Activated CD4-positive, alpha-beta T cell treated with anti-CD3 and anti-CD28 coated beads, Interleukin-2, amount 10 ng/mL, durations not matched to agents 24 days and 14 days (primary cell): ENCODE results near the gene LAGE3. TPM values are rescaled to one million over a fixed set of nuclear protein-coding genes. Genes with fewer than 3 reads are reported as not detected.

Source experiments
- DNase-seq: peaks from one replicate; pipeline ENCODE4 v3.0.0; 2022
- H3K27ac Mint-ChIP-seq: one replicate; pipeline ENCODE4 v1.8.0; 2022; ENCODE audit warnings: mild to moderate bottlenecking, mixed read lengths
- H3K27me3 Mint-ChIP-seq: one replicate; pipeline ENCODE4 v1.8.0; 2022; ENCODE audit warnings: mixed read lengths
- H3K36me3 Mint-ChIP-seq: one replicate; pipeline ENCODE4 v1.8.0; 2022; ENCODE audit warnings: low read depth, mild to moderate bottlenecking, mixed read lengths
- H3K4me1 Mint-ChIP-seq: one replicate; pipeline ENCODE4 v1.8.0; 2021; ENCODE audit warnings: mixed read lengths
- H3K4me3 Mint-ChIP-seq: one replicate; pipeline ENCODE4 v1.8.0; 2022; ENCODE audit warnings: mild to moderate bottlenecking, moderate library complexity, mixed read lengths
- H3K9me3 Mint-ChIP-seq: one replicate; pipeline ENCODE4 v1.8.0; 2021; ENCODE audit warnings: mixed read lengths
- intact Hi-C: fragments of 100-400 bp; cut with micrococcal nuclease; formaldehyde crosslinking; loops from one replicate; pipeline ENCODE4 v1.15.1; 2023
- total RNA-seq: library from RNA; stranded (reverse); gene quantifications from 2 replicates; pipeline ENCODE4 v1.2.3, GENCODE V29; 2022

The LAGE3 gene
- 53.0 and 53.1 TPM in 2 replicates for total RNA-seq

DNA sequence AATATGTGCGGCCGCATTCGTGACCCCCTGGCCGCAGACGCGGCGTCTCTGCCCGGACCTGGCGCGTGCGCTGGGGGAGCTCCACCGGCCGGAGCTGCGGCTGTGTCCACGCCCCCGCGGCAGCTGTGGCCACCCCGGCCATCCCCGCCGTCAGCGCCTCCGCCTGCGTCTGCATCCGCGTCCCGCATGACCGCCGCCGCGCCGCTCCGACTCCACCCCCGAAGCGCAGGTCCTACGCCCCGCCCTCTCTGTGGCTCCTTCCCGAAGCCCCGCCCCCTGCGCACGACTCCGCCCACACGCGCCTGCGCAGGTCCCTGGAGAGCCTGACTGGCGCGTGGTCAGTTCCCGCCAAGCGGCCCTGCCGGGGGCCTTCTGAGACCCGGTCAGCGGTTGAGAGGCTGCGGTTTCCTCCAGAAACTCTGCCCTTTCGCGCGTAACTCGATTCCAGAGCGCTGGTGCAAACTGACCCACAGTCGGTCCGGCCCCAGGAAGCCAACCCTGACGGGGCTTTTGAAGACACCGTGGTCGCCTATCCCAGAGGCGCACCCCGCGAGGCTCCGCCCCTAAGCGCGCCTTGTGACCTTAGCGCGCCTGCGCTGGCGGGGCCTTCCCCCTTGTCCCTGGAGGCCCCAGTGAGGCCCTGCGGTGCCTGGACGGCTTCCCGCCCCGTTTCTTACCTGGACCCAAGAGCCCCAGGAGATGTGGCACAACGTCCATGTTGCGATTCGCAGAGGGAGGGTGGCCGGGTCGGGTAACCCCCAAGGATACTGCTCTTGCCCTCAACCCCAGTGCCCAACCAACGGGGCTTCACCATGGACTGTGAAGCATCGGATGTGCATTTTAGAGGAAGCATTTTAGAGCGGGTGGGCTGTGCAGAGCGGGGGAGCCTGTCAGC, at the start of gene LAGE3:
Gene LAGE3, minus strand, starts transcription at position 554 of the 895 bp plus-strand sequence. Its CDS starts 366 bp downstream, at position 188.
- Mint-ChIP-seq H3K36me3 (peaks cover 8% of the 10 kb centered on the region), H3K27ac (peak within 1 kb of the TSS; percentile 93), H3K9me3 (no peaks in the 10 kb centered on the region), H3K27me3 (no peaks in the 10 kb centered on the region), H3K4me1 (peaks cover 20% of the 10 kb centered on the region), H3K4me3 (peak within 1 kb of the TSS; percentile 96)
- intact Hi-C loops = loop anchor here (1.0 to 5.0 kb wide), 7 partner anchors 11 to 102 kb away; partner anchors contain the start of genes EMD, FAM3A, FAM50A and IKBKG
- DNase-seq = peak; percentile 99

GRCh38 chrX:154526901-154527675, 48.0 kb upstream of the LAGE3 start:
- H3K27me3 Mint-ChIP-seq = no peaks in the 10 kb centered on the region
- intact Hi-C loops = no loop called here
- peaks cover 6% of the 10 kb centered on the region for H3K36me3 Mint-ChIP-seq
- no peaks in the 10 kb centered on the region for H3K9me3 Mint-ChIP-seq
- peak overlapping the region; percentile 71 for H3K27ac Mint-ChIP-seq
- peaks cover 14% of the 10 kb centered on the region for H3K4me1 Mint-ChIP-seq
- DNase-seq = peak; percentile 88
- peak overlapping the region; percentile 23 for H3K4me3 Mint-ChIP-seq

- Mint-ChIP-seq H3K4me3 (peak overlapping the region; percentile 40), H3K36me3 (peaks cover 2% of the 10 kb centered on the region), H3K27ac (peak overlapping the region; percentile 21), H3K27me3 (no peaks in the 10 kb centered on the region), H3K9me3 (no peaks in the 10 kb centered on the region), H3K4me1 (peaks cover 14% of the 10 kb centered on the region)
- DNase-seq = no peak
- intact Hi-C loops = no loop called here
Observed at GRCh38 chrX:154525606-154526490, 46.8 kb upstream of the LAGE3 start.

DNA sequence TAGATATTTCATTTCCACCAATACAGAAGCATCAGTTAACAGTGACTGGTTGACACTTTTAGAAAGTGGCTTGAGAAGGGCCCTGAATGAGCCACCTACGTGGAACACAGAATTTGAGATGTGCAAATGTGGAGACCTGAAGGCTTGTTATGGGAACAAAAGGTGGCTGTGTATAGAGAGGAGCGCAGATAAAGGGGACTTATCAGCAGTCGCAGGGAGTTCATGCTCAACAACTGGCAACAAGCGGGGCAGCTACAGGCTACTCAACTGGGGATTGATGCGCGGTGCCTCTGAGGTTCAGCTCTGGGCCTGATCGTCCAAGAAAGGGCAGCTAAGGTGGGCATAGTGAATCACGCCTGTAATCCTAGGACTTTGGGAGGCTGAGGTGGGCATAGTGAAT, 40.3 kb upstream of the LAGE3 start:
- Mint-ChIP-seq H3K9me3 (no peaks in the 10 kb centered on the region), H3K27me3 (no peaks in the 10 kb centered on the region), H3K27ac (no peak overlapping the region), H3K36me3 (peaks cover 4% of the 10 kb centered on the region), H3K4me3 (no peak overlapping the region), H3K4me1 (peaks cover 10% of the 10 kb centered on the region)
- intact Hi-C loops = loop anchor here (10.0 kb wide), 1 partner anchor 145 kb away; the partner anchor contains the start of genes EMD and FLNA
- DNase-seq = no peak

- H3K4me3 Mint-ChIP-seq = no peak overlapping the region
- no peak overlapping the region for H3K27ac Mint-ChIP-seq
- intact Hi-C loops = loop anchor here (2.0 to 10.0 kb wide), 2 partner anchors 38 to 142 kb away; partner anchors contain the start of genes EMD, FLNA and LAGE3
- no peaks in the 10 kb centered on the region for H3K27me3 Mint-ChIP-seq
- no peaks in the 10 kb centered on the region for H3K9me3 Mint-ChIP-seq
- H3K36me3 Mint-ChIP-seq = peaks cover 11% of the 10 kb centered on the region
- no peak for DNase-seq
- H3K4me1 Mint-ChIP-seq = peaks cover 16% of the 10 kb centered on the region
Observed at GRCh38 chrX:154517101-154517781, 38.2 kb upstream of the LAGE3 start.

DNA sequence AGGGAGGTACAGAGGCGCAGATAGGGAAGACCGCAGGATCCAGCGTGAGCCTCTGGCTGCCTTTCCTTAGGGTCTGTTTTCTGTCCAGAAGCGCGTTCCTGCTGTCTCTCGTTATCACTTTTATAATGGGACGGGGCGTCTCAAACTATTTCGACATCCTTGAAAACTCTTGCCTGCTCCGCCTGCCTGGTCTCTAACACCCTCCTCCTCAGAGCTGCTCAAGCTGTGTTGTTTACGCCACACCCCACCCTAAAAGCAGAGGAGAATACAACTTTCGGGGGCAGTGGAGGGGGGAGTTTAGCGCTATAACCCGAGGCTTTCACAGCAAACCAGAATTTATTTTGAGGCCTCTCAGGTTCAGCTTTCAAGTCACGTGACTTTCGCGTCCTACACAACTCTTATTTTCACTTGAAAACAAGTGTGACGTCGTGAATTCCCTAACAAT, 37.6 kb upstream of the LAGE3 start:
- intact Hi-C loops = loop anchor here (1.0 to 10.0 kb wide), 3 partner anchors 26 to 142 kb away; partner anchors contain the start of genes EMD, FLNA, LAGE3 and SLC10A3
- Mint-ChIP-seq H3K27ac (peak overlapping the region; percentile 93), H3K36me3 (peaks cover 13% of the 10 kb centered on the region), H3K9me3 (no peaks in the 10 kb centered on the region), H3K4me3 (peak overlapping the region; percentile 90), H3K27me3 (no peaks in the 10 kb centered on the region), H3K4me1 (peaks cover 19% of the 10 kb centered on the region)
- DNase-seq = no peak

DNA sequence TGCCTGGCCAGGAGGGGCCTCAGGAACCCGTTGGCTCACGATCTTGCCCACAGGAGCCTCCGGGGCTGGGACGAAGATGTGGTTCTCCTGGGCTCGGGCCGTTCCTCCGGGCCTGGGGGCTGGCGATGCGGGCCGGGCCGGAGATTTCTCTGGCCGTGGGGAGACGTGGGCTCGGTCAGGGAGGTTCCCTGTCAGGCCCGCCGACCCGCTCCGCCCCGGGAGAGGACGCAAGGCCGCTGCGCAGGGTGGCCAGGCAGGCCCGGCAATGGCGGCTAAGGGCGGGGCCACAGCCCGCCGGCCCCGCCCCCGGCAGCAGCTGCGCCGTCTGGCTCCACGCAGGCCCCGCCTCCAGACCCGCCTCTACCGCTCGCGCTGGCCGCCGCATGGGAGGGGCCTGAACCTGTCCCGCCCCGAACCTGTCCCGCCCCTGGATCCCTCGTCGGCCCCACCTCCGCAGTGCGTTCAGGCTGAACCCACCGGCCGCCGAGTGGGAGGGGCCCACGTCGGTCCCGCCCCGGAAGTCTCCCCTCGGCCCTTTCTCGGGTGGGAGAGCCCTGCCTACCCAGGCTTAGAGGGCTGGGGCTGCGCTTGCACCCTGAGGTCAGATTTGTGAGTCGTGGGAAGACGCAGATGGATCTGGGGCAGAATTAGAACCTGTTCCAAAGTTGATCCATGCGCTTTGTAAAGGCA, 37.0 kb upstream of the LAGE3 start, which contains the start of gene FAM3A:
Gene FAM3A, minus strand, starts transcription at position 267 of the 690 bp plus-strand sequence. CDS start 460 bp downstream, outside the sequence.
- Mint-ChIP-seq H3K9me3 (no peaks in the 10 kb centered on the region), H3K27me3 (no peaks in the 10 kb centered on the region), H3K27ac (peak within 1 kb of the TSS; percentile 93), H3K36me3 (peaks cover 13% of the 10 kb centered on the region), H3K4me3 (peak within 1 kb of the TSS; percentile 90), H3K4me1 (peaks cover 23% of the 10 kb centered on the region)
- peak; percentile 97 for DNase-seq
- intact Hi-C loops = loop anchor here (1.0 to 10.0 kb wide), 3 partner anchors 26 to 141 kb away; partner anchors contain the start of genes EMD, FLNA, LAGE3 and SLC10A3

DNA sequence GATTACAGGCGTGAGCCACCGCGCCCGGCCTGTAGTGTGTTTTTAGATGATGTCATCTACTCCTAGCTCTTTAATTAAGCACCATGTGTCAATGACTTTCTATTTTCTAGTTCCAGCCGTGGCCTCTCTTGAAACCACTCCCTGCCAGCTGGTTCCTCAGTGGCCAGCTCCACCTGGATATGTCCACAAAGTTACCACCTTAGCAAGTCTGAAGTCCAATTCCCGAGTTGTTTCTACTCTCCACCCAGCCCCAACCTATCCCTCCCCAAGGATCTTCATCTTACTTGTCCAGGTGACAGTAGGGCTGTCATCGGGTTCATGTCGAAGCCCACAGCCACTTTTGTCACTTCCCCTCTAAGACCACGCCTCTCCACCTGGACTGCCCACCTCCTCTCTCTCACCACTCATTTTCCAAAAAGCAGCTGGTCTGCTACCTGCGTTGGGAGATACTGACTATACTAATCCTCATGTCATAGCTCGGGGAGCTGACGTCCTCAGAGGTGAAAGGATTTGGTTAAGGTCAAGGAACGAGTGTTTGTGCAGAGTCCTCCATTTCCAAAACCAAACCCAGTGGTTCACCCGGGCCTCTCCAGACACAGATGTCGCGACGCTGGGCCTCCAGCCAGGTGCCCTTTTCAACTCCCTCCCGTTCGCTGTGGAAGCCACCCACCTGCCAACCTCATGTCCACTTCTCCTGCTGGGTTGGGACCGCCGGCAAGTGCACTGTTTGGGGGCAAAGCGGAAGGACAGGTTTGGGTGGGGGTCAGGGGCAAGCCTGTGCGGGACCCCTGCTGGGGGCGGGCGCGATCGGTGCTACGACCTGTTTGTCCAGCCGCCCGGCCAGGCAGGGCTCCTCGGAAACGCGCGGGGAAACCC, 36.2 kb upstream of the LAGE3 start:
- peak; percentile 76 for DNase-seq
- H3K9me3 Mint-ChIP-seq = no peaks in the 10 kb centered on the region
- no peaks in the 10 kb centered on the region for H3K27me3 Mint-ChIP-seq
- intact Hi-C loops = loop anchor here (10.0 kb wide), 1 partner anchor 141 kb away; the partner anchor contains the start of genes EMD and FLNA
- peaks cover 24% of the 10 kb centered on the region for H3K4me1 Mint-ChIP-seq
- peak overlapping the region; percentile 90 for H3K4me3 Mint-ChIP-seq
- H3K36me3 Mint-ChIP-seq = peaks cover 15% of the 10 kb centered on the region
- H3K27ac Mint-ChIP-seq = peak overlapping the region; percentile 89

DNA sequence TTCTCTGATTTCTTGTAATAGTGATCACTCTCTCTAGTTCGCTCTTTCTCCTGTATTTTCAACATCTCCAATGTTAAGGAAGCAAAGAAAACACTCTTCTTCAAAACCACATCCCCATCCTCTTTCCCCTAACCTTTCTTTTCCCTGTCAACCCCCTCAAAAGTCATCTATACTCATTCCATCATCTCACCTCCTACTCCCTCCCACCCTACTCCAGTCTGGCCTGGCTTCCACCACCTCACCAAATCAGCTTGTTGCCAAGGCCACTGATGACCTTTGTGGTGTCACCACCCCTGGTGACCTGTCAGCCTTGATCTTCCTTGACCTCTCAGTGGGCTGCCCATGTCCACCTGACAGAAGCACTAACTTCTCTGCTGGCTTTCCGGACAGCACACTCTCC, 34.6 kb upstream of the LAGE3 start:
- peaks cover 26% of the 10 kb centered on the region for H3K36me3 Mint-ChIP-seq
- H3K27ac Mint-ChIP-seq = peak overlapping the region; percentile 82
- H3K9me3 Mint-ChIP-seq = no peaks in the 10 kb centered on the region
- no peak for DNase-seq
- H3K4me1 Mint-ChIP-seq = peaks cover 25% of the 10 kb centered on the region
- H3K4me3 Mint-ChIP-seq = peak overlapping the region; percentile 50
- no peaks in the 10 kb centered on the region for H3K27me3 Mint-ChIP-seq
- intact Hi-C loops = loop anchor here (10.0 kb wide), 1 partner anchor 139 kb away; the partner anchor contains the start of genes EMD and FLNA

DNA sequence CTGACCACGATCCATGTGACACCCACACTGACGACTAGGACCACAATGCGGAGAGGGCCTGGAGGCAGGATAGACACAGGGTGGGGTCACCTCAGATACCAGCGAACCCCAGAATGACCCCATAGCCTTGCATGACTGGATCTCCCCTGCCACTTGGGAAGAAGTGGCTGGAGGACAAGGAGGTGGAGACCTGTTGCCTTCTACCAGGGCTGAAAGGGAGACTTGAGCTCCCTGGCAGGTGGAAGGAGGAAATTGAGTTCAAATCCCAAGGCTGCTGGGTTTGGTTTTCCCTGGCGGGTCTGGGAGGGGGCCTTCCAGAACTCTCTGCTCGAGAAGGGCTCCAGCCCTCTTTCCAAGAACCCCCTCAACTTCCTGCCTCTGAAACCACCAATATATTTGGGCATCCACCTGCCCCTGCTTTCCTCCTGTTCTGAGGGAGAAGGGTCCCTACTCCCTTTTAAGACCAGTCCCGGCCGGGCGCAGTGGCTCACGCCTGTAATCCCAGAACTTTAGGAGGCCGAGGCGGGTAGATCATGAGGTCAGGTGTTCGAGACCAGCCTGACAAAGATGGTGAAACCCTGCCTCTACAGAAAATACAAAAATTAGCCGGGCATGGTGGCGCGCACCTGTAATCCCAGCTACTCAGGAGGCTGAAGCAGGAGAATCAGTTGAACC, 33.9 kb upstream of the LAGE3 start:
- Mint-ChIP-seq H3K27me3 (no peaks in the 10 kb centered on the region), H3K4me1 (peaks cover 25% of the 10 kb centered on the region), H3K36me3 (peaks cover 30% of the 10 kb centered on the region), H3K9me3 (no peaks in the 10 kb centered on the region), H3K4me3 (no peak overlapping the region), H3K27ac (no peak overlapping the region)
- no peak for DNase-seq
- intact Hi-C loops = loop anchor here (10.0 kb wide), 1 partner anchor 138 kb away; the partner anchor contains the start of genes EMD and FLNA
